ENCODE results near the gene HAND1.

- TF ChIP-seq CTCF (IDR thresholded peaks at IDR 0.05) (no peak), POLR2A (IDR thresholded peaks at IDR 0.05) (no peak)
Measured at GRCh38 chr5:154461531-154461930, 16.5 kb downstream of the HAND1 start.
